ENCODE data around the gene ENTR1. TPM values are rescaled to one million over a fixed set of nuclear protein-coding genes. Genes with fewer than 3 reads are reported as not detected.

Gene ENTR1
- total RNA-seq, 1 experiment from 2014 or later: 196 TPM

GRCh38 chr9:136377341-136378169 lies 32.9 kb downstream of the ENTR1 start:
- DNase-seq (ENCODE audit: low spot score): no peak

GRCh38 chr9:136376457-136376856 lies 34.0 kb downstream of the ENTR1 start:
- DNase-seq (ENCODE audit: low spot score): no peak

GRCh38 chr9:136375096-136375495 lies 35.3 kb downstream of the ENTR1 start:
- DNase-seq (ENCODE audit: low spot score): no peak

- DNase-seq (ENCODE audit: low spot score): no peak
These were observed 36.2 kb downstream of the ENTR1 start for GRCh38 chr9:136374183-136374575.

- DNase-seq (ENCODE audit: low spot score): peak; percentile 81
These were observed 36.9 kb downstream of the ENTR1 start, which contains the start of gene CARD9 for GRCh38 chr9:136373300-136374182. CARD9 (minus strand) TSS chr9:136373669; CDS start chr9:136372078, 1,591 bp downstream.

- DNase-seq (ENCODE audit: low spot score): peak; percentile 91
These were observed 37.7 kb downstream of the ENTR1 start for GRCh38 chr9:136372561-136373299.

GRCh38 chr9:136372006-136372405 lies 38.4 kb downstream of the ENTR1 start:
- DNase-seq (ENCODE audit: low spot score): no peak

GRCh38 chr9:136371533-136371880 lies 38.9 kb downstream of the ENTR1 start:
- no peak for DNase-seq (ENCODE audit: low spot score)

- no peak for DNase-seq (ENCODE audit: low spot score)
These were observed 39.5 kb downstream of the ENTR1 start for GRCh38 chr9:136370687-136371532.

GRCh38 chr9:136370037-136370436 lies 40.4 kb downstream of the ENTR1 start:
- no peak for DNase-seq (ENCODE audit: low spot score)

GRCh38 chr9:136368190-136368589 lies 42.2 kb downstream of the ENTR1 start:
- DNase-seq (ENCODE audit: low spot score): no peak

GRCh38 chr9:136367296-136368145 lies 42.9 kb downstream of the ENTR1 start:
- no peak for DNase-seq (ENCODE audit: low spot score)

- DNase-seq (ENCODE audit: low spot score): no peak
These were observed 43.6 kb downstream of the ENTR1 start for GRCh38 chr9:136366826-136367225.

- DNase-seq (ENCODE audit: low spot score): no peak
These were observed 44.6 kb downstream of the ENTR1 start for GRCh38 chr9:136365775-136366222.

GRCh38 chr9:136364942-136365774 lies 45.3 kb downstream of the ENTR1 start:
- peak; percentile 30 for DNase-seq (ENCODE audit: low spot score)

GRCh38 chr9:136363949-136364748 lies 46.3 kb downstream of the ENTR1 start:
- DNase-seq (ENCODE audit: low spot score): no peak

- DNase-seq (ENCODE audit: low spot score): peak; percentile 93
These were observed 47.1 kb downstream of the ENTR1 start, which contains the start of gene DNLZ for GRCh38 chr9:136363106-136363948. DNLZ (minus strand) TSS chr9:136363744; CDS start chr9:136363714, 30 bp downstream.
